Measurements from ENCODE around the gene OR4C16.

Gene OR4C16

GRCh38 chr11:55571828-55572227 lies at the start of gene OR4C16:
Gene OR4C16, plus strand, starts transcription at chr11:55572128. Its CDS starts 0 bp downstream, at chr11:55572128.
- DNase-seq, result no peak

- no peak for DNase-seq
These were observed 17.8 kb upstream of the OR4C16 start, which contains the start of gene OR4C15 for GRCh38 chr11:55554169-55554568. Gene OR4C15, plus strand, starts transcription at chr11:55554469. Its CDS starts 0 bp downstream, at chr11:55554469.

GRCh38 chr11:55572548-55572947 lies 620 bp downstream of the OR4C16 start:
- no peak for DNase-seq

- DNase-seq, result no peak
These were observed 35.6 kb downstream of the OR4C16 start, which contains the start of gene OR4C11 for GRCh38 chr11:55607545-55607944. Gene OR4C11, minus strand, starts transcription at chr11:55607645. Its CDS starts 3,272 bp downstream, at chr11:55604373.
